OCI-LY3 (cell line): Measurements from ENCODE around the gene C2orf92.
A peak's percentile ranks its signal among the peaks of the same experiment; 100 is the strongest.

Source experiments
- H2AFZ ChIP-seq: fragments of 200-600, 300-600 bp; shearing (Covaris generic); 2 replicates; pipeline ENCODE4 v1.6.0; 2014; ENCODE audit warnings: antibody characterized with exemption, low read depth, low read length
- H3K27ac ChIP-seq: fragments of 200-600, 300-600 bp; sonication (generic); 2 replicates; pipeline ENCODE4 v1.5.1; 2014; ENCODE audit warnings: mild to moderate bottlenecking, low read length, moderate library complexity, mixed read lengths
- H3K27me3 ChIP-seq: fragments of 200-600, 300-600 bp; sonication (generic); 2 replicates; pipeline ENCODE4 v1.6.1; 2014; ENCODE audit warnings: low read depth, low read length, mixed read lengths
- H3K36me3 ChIP-seq: fragments of 200-600, 300-600 bp; sonication (generic); replicated peaks from 2 replicates; pipeline ENCODE3; 2014; ENCODE audit warnings: low read depth, low read length, mixed read lengths
- H3K4me1 ChIP-seq: fragments of 300-600, 200-600 bp; sonication (generic); 2 replicates; pipeline ENCODE4 v1.6.1; 2014; ENCODE audit warnings: low read length, mixed read lengths
- H3K4me2 ChIP-seq: fragments of 200-600, 300-600 bp; sonication (generic); 2 replicates; pipeline ENCODE4 v1.6.1; 2014; ENCODE audit warnings: low read length, mixed read lengths
- H3K4me3 ChIP-seq: fragments of 300-600, 200-600 bp; sonication (generic); 2 replicates; pipeline ENCODE4 v1.5.1; 2014; ENCODE audit warnings: antibody characterized with exemption, mild to moderate bottlenecking, low read length, moderate library complexity
- H3K79me2 ChIP-seq: fragments of 300-600, 200-600 bp; shearing (Covaris generic); 2 replicates; pipeline ENCODE4 v1.6.1; 2014; ENCODE audit warnings: mild to moderate bottlenecking, low read length, mixed read lengths
- H3K9ac ChIP-seq: fragments of 300-600, 200-600 bp; shearing (Covaris generic); 2 replicates; pipeline ENCODE4 v1.6.0; 2014; ENCODE audit warnings: mild to moderate bottlenecking, low read length, moderate library complexity
- H3K9me3 ChIP-seq: fragments of 200-600, 300-600 bp; shearing (Covaris generic); 2 replicates; pipeline ENCODE4 v1.6.1; 2014; ENCODE audit warnings: low read length, mixed read lengths; ENCODE audit not compliant: insufficient read depth
- H4K20me1 ChIP-seq: fragments of 200-600, 300-600 bp; sonication (generic); 2 replicates; pipeline ENCODE4 v1.6.1; 2016; ENCODE audit warnings: low read length, mixed read lengths; ENCODE audit not compliant: insufficient read depth
- CTCF ChIP-seq: fragments of 200-600, 300-600 bp; sonication (generic); IDR thresholded peaks from 2 replicates; pipeline ENCODE4 v1.5.1; 2014; ENCODE audit warnings: antibody characterized with exemption, low read length, low read depth
- EZH2phosphoT487 ChIP-seq: fragments of 200-600 bp; shearing (Covaris generic); IDR thresholded peaks from 2 replicates; pipeline ENCODE4 v1.6.1; 2018; ENCODE audit warnings: antibody characterized with exemption, mixed run types, low read depth

The C2orf92 gene

GRCh38 chr2:97693476-97693875 lies 24.0 kb downstream of the C2orf92 start:
- H3K9ac ChIP-seq: no peak overlapping the region
- no peaks in the 10 kb centered on the region for H3K9me3 ChIP-seq
- TF ChIP-seq CTCF (no peak), EZH2phosphoT487 (no peak)
- H4K20me1 ChIP-seq: no peaks in the 10 kb centered on the region
- H3K4me2 ChIP-seq: no peak overlapping the region
- no peak overlapping the region for H3K27ac ChIP-seq
- H3K27me3 ChIP-seq: no peaks in the 10 kb centered on the region
- H3K4me3 ChIP-seq: no peak overlapping the region
- no peaks in the 10 kb centered on the region for H3K79me2 ChIP-seq
- no peak overlapping the region for H2AFZ ChIP-seq
- H3K36me3 ChIP-seq: no peaks in the 10 kb centered on the region
- H3K4me1 ChIP-seq: peaks cover 18% of the 10 kb centered on the region

- no peak for TF ChIP-seq CTCF
- TF ChIP-seq EZH2phosphoT487: no peak
- Histone ChIP-seq H3K27me3 (no peaks in the 10 kb centered on the region), H4K20me1 (no peaks in the 10 kb centered on the region), H2AFZ (no peak overlapping the region), H3K27ac (no peak overlapping the region), H3K79me2 (no peaks in the 10 kb centered on the region), H3K9ac (no peak overlapping the region), H3K4me2 (no peak overlapping the region), H3K36me3 (no peaks in the 10 kb centered on the region), H3K4me1 (peaks cover 16% of the 10 kb centered on the region), H3K4me3 (no peak overlapping the region), H3K9me3 (no peaks in the 10 kb centered on the region)
Observed at GRCh38 chr2:97695744-97696143, 26.2 kb downstream of the C2orf92 start.

- Histone ChIP-seq H3K9ac (peak overlapping the region; percentile 22), H3K4me1 (peaks cover 16% of the 10 kb centered on the region)
Observed at GRCh38 chr2:97697252-97698235, 28.0 kb downstream of the C2orf92 start.

More at GRCh38 chr2:97697252-97698235, 28.0 kb downstream of the C2orf92 start:
- peak overlapping the region; percentile 90 for H3K4me2 ChIP-seq
- TF ChIP-seq CTCF: peak; percentile 94
- no peak for TF ChIP-seq EZH2phosphoT487
- H3K27ac ChIP-seq: no peak overlapping the region
- H2AFZ ChIP-seq: peak overlapping the region; percentile 89
- H3K9me3 ChIP-seq: no peaks in the 10 kb centered on the region
- no peaks in the 10 kb centered on the region for H4K20me1 ChIP-seq
- no peaks in the 10 kb centered on the region for H3K79me2 ChIP-seq
- no peaks in the 10 kb centered on the region for H3K36me3 ChIP-seq
- H3K4me3 ChIP-seq: peak overlapping the region; percentile 67
- H3K27me3 ChIP-seq: no peaks in the 10 kb centered on the region
